ENCODE measurements around the gene TLCD2. TPM values are rescaled to one million over a fixed set of nuclear protein-coding genes. Genes with fewer than 3 reads are reported as not detected.
"Not testable (repeated sequence)": the region's sequence is repeated elsewhere in the genome, so short reads cannot be mapped to it uniquely, and the experiment has no call there.

TLCD2 gene
- total RNA-seq, 3 donors from 2014 or later: 3.7 to 10.9 (median 6.9) TPM

DNA sequence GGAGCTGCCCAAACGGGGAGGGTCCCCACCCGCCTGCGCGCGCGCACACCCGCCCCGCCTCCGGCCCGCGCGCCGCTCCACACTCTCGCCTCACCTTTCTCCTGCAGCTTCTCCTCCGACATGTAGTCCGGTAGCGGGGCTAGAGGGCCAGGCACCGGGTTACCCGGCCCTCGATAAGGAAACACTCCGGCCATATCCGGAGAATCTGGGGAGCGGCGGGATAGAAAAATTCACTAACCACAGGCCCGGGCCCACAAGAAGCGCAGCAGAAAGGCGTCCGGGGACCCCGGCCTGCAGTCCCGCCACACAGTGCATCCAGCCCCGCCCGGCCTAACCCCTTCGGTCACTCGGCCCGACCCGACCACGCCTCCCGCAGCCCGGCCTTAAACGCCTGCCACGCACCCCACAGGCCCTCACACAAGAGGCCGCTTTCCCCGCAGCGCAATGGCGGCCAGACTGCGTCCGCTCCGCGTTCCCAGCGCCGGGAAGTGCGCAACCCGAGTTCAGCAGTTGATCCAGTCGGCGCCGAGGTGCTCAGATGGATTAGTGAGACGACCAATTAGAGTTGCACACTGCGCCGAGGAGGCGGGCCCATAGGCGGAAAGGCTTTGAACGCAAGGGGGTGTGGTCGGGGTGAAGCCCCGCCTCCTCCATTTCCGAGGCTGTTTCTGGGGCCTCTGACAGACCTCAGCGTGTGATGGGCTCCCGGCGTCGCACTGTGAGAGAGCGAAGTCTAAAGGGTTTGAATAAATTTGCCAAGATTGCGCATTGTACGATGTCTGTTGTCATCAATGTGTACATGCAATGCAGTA is 25.6 kb downstream of the TLCD2 start, which contains the start of gene PRPF8:
Gene PRPF8 (minus strand): TSS at position 490 of the 812 bp plus-strand sequence. CDS start 296 bp downstream, at position 194.
- peaks cover 13% of the 10 kb centered on the region for H3K36me3 ChIP-seq
- H3K4me1 ChIP-seq: peaks cover 0 to 5% of the 10 kb centered on the region in 2 donors
- TF ChIP-seq POLR2AphosphoS5 (IDR thresholded peaks at IDR 0.05): peak; percentile 99
- peak; percentile 98 for TF ChIP-seq POLR2A (IDR thresholded peaks at IDR 0.05)
- TF ChIP-seq, protein P1, sequence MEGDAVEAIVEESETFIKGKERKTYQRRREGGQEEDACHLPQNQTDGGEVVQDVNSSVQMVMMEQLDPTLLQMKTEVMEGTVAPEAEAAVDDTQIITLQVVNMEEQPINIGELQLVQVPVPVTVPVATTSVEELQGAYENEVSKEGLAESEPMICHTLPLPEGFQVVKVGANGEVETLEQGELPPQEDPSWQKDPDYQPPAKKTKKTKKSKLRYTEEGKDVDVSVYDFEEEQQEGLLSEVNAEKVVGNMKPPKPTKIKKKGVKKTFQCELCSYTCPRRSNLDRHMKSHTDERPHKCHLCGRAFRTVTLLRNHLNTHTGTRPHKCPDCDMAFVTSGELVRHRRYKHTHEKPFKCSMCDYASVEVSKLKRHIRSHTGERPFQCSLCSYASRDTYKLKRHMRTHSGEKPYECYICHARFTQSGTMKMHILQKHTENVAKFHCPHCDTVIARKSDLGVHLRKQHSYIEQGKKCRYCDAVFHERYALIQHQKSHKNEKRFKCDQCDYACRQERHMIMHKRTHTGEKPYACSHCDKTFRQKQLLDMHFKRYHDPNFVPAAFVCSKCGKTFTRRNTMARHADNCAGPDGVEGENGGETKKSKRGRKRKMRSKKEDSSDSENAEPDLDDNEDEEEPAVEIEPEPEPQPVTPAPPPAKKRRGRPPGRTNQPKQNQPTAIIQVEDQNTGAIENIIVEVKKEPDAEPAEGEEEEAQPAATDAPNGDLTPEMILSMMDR (IDR thresholded peaks at IDR 0.05): peak in 1 of 3 donors; percentile 16
- H3K4me3 ChIP-seq: peak within 1 kb of the TSS; percentile 87 to 91 (median 90)
- peak; percentile 98 for DNase-seq (ENCODE audit: low spot score in 2 of 2)
- no peaks in the 10 kb centered on the region for H3K27me3 ChIP-seq
- peak within 1 kb of the TSS; percentile 95 to 96 for H3K27ac ChIP-seq
- intact Hi-C loops (cut with DNase I; ENCODE audit: low total_unique reads): loop anchor here (10.0 kb wide), 1 partner anchor 660 kb away; no protein-coding TSS in a partner anchor
- no peaks in the 10 kb centered on the region for H3K9me3 ChIP-seq

DNA sequence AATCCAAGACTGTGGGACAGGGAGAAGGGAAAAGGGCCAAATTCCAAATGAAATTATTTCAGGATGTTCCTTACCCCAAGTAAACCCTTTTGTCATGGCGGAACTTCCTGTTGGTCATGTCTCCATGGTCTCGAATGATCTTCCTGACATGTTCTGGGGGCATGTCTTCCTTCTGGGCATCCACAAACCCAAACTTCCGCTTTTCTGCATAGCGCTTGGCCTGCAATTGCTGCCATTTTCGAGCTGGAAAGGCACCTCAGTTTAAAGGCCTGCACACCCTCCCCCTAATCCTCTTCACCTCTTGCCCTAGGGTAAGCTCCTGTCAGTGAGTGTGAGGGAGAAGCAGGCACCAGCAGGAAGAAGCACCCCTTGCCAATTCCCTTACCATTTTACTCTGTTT is 26.7 kb downstream of the TLCD2 start:
- Histone ChIP-seq H3K9me3 (no peaks in the 10 kb centered on the region), H3K36me3 (peaks cover 24% of the 10 kb centered on the region), H3K4me3 (peak overlapping the region; percentile 87 to 91 (median 90)), H3K27ac (peak overlapping the region in 1 of 2 donors; percentile 95), H3K4me1 (peaks cover 0 to 5% of the 10 kb centered on the region in 2 donors), H3K27me3 (no peaks in the 10 kb centered on the region)
- TF ChIP-seq POLR2AphosphoS5 (IDR thresholded peaks at IDR 0.05) (no peak), POLR2A (IDR thresholded peaks at IDR 0.05) (no peak)
- TF ChIP-seq, protein P1 (IDR thresholded peaks at IDR 0.05): no peak
- intact Hi-C loops (cut with DNase I; ENCODE audit: low total_unique reads): loop anchor here (10.0 kb wide), 1 partner anchor 659 kb away; no protein-coding TSS in a partner anchor
- DNase-seq (ENCODE audit: low spot score in 2 of 2): no peak

DNA sequence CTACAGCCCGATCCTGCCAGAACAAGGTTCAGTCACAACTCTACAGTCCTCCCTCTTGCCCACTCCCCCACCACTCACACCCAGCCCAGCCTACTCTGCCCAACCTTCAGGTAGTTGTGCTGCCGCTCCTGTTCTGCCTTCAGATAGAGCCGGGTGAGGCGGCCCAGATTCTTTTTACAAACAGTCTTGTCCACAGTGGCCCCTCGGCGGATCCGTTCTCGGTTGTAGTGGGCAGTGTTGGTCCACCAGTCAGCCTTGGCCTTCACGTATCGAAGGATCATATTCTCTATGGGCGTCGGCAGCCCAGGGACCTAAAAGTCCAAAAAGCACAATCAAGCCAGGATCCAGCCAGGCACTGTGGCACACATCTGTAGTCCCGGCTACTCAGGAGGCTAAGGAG is 33.8 kb downstream of the TLCD2 start:
- Histone ChIP-seq H3K36me3 (peaks cover 72% of the 10 kb centered on the region), H3K9me3 (no peaks in the 10 kb centered on the region), H3K27ac (peak overlapping the region in 1 of 2 donors; percentile 4), H3K4me1 (no peaks in the 10 kb centered on the region), H3K4me3 (no peak overlapping the region), H3K27me3 (no peaks in the 10 kb centered on the region)
- TF ChIP-seq POLR2AphosphoS5 (IDR thresholded peaks at IDR 0.05) (no peak), POLR2A (IDR thresholded peaks at IDR 0.05) (no peak)
- TF ChIP-seq, protein P1 (IDR thresholded peaks at IDR 0.05): no peak
- intact Hi-C loops (cut with DNase I; ENCODE audit: low total_unique reads): no loop called here
- DNase-seq (ENCODE audit: low spot score in 2 of 2): no peak

DNA sequence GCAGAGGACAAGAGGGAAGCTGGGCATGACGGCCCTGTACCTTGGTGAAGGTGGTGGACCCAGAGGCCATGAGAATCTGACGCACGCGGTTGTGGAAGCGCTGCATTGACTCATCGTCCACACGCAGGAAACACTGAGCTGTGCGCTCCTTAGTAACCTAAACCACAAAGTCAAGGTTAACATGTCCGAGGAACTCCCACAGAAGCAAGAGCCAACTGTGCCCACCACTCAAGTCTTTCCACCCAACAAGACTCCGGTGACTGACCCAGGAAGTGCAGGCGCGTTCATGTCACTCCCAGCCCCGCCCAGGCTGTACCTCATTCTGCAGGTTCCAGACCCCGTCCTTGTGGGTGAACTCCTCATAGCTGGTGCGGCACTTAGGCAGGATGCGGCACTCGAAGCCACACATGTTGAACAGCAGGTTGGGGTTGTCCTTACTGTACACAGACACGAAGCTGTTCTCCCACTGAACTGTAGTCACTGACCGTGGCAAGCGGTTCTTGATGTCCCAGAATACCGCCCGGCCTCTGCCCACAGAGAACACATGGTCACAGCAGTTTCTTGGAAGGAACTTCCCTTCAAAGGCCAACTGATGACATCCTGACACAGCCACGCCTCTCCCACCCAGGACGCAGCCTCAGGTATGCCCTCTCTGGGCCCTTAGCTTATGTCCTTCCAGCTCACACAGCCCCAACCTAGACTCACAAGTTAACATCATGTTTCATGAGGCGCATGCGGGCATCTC is 37.0 kb downstream of the TLCD2 start:
- intact Hi-C loops (cut with DNase I; ENCODE audit: low total_unique reads): no loop called here
- Histone ChIP-seq H3K36me3 (peaks cover 45% of the 10 kb centered on the region), H3K4me3 (no peak overlapping the region), H3K27me3 (no peaks in the 10 kb centered on the region), H3K27ac (no peak overlapping the region), H3K4me1 (no peaks in the 10 kb centered on the region), H3K9me3 (no peaks in the 10 kb centered on the region)
- no peak for DNase-seq (ENCODE audit: low spot score in 2 of 2)
- no peak for TF ChIP-seq POLR2A (IDR thresholded peaks at IDR 0.05)
- TF ChIP-seq, protein P1 (IDR thresholded peaks at IDR 0.05): no peak
- TF ChIP-seq POLR2AphosphoS5 (IDR thresholded peaks at IDR 0.05): no peak

DNA sequence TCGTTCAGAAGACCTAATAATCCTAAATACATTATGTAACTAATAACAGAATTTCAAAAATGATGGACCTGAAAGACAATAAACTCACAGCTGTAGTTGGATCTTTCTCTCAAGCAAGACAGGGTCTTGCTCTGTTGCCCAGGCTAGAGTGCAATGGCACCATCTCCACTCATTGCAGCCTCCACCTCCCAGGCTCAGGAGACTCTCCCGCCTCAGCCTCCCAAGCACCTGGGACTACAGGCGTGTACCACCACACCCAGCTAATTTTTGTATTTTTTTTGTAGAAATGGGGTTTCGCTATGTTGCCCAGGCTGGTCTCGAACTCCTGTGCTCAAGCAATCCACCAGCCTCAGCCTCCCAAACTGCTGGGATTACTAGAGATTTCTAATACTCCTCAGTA is 46.2 kb downstream of the TLCD2 start:
- intact Hi-C loops (cut with DNase I; ENCODE audit: low total_unique reads); H3K9me3 ChIP-seq; H3K27me3 ChIP-seq; H3K4me3 ChIP-seq; DNase-seq (ENCODE audit: low spot score in 2 of 2); H3K4me1 ChIP-seq: not testable (repeated sequence)
- Histone ChIP-seq H3K27ac (peak overlapping the region in 1 of 2 donors; percentile 9), H3K36me3 (peaks cover 27% of the 10 kb centered on the region)

All from breast epithelium (tissue), 4 donors.